ENCODE data around the gene CEP250. TPM values are rescaled to one million over a fixed set of nuclear protein-coding genes. Genes with fewer than 3 reads are reported as not detected.

CEP250 gene
- total and polyA plus RNA-seq, 5 donors = 11.0 to 22.0 (median 17.9) TPM

DNA sequence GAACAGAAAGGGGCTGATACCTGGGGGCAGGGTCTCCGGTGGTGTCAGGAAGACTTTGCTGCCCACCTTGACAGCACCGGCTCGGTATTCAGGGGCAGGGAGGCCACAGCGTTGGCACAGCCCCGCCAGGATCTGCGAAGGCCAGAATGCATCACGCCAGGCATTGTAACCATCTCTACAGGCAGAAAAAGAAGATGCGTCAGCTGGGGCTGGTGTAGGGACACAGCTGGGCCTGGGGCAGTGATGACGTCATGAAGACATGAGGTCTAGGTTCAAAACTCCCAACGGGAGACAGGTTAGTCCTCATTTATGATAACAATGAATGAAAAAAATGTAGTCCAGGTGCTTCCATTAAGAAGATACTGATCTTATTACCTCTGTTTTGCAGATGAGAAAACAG, 108.4 kb downstream of the CEP250 start:
- H3K27ac ChIP-seq (ENCODE audit: low read length) = no peak overlapping the region
- no peak overlapping the region for H3K4me3 ChIP-seq (ENCODE audit: low read length)
- no peaks in the 10 kb centered on the region for H3K4me1 ChIP-seq (ENCODE audit: control insufficient read depth, insufficient read depth, low read length)
- DNase-seq (no peak), ATAC-seq (no peak)
- intact Hi-C loops (cut with DNase I) = no loop called here
- no peaks in the 10 kb centered on the region for H3K9me3 ChIP-seq (ENCODE audit: control insufficient read depth, low read length)
- no peaks in the 10 kb centered on the region for H3K27me3 ChIP-seq (ENCODE audit: control insufficient read depth, insufficient read depth)
- 87% methylated on average over 10 of the region's 10 CpGs for WGBS

DNA sequence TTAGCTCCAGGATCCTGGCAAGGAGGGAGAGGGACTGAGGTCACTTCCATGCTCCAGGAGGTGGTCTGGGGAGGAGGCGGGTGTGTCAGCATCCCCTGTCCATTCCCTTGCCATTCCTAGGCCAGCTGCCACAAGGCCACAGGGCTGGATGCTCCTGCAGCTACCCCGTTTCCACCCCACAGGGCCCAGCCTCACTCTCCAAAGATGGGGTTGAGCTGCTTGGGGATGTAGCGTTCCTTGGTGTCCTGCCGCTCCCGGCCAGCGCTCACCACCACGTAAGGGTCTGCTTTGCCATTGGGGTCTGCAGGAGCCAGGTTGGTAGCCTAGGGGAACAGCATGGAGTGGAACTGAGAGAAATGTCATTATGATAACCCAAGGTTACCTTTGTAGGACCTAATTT, 109.5 kb downstream of the CEP250 start:
- no peak for ATAC-seq
- no peaks in the 10 kb centered on the region for H3K27me3 ChIP-seq (ENCODE audit: control insufficient read depth, insufficient read depth)
- intact Hi-C loops (cut with DNase I) = no loop called here
- no peak for DNase-seq
- no peak overlapping the region for H3K4me3 ChIP-seq (ENCODE audit: low read length)
- no peak overlapping the region for H3K27ac ChIP-seq (ENCODE audit: low read length)
- H3K4me1 ChIP-seq (ENCODE audit: control insufficient read depth, insufficient read depth, low read length) = no peaks in the 10 kb centered on the region
- 93% methylated on average over 7 of the region's 7 CpGs for WGBS
- H3K9me3 ChIP-seq (ENCODE audit: control insufficient read depth, low read length) = no peaks in the 10 kb centered on the region

DNA sequence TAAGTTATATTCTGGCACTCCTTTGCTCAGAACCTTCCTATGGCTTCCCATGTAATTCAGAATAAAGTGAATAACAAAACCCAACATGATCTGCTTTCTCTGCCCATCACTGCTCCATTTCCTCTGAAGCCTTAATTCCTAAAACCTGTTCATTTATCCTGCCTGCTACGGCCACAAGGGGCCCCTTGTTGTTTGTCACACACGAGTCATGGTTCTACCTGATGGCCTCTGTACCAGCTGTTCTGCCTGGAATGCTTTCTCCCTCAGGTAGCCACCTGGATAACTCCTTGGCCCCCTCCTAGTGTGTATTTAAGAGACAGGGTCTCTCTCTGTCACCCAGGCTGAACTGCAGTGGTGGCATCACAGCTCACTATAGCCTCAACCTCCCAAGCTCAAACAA, 113.2 kb downstream of the CEP250 start:
- DNase-seq = no peak
- ATAC-seq = no peak
- WGBS = 24% methylated on average over 2 of the region's 2 CpGs
- H3K27ac ChIP-seq (ENCODE audit: low read length) = no peak overlapping the region
- no peaks in the 10 kb centered on the region for H3K4me1 ChIP-seq (ENCODE audit: control insufficient read depth, insufficient read depth, low read length)
- no peak overlapping the region for H3K4me3 ChIP-seq (ENCODE audit: low read length)
- H3K9me3 ChIP-seq (ENCODE audit: control insufficient read depth, low read length) = no peaks in the 10 kb centered on the region
- H3K27me3 ChIP-seq (ENCODE audit: control insufficient read depth, insufficient read depth) = no peaks in the 10 kb centered on the region
- intact Hi-C loops (cut with DNase I) = no loop called here

Small RNAs within 50 kb of the gene (microRNA-seq; reads per million reads assigned to microRNA genes)
- 0 reads per million in 2 donors for gene MIR1289-1

Other genes with a start within 250 kb of the CEP250 start
- gene MMP24, start 228.9 kb upstream of the CEP250 start, total RNA-seq = under 1 TPM; 0.39 to 0.48 (median 0.44) TPM
- 0.27 TPM for gene MMP24, start 228.9 kb upstream of the CEP250 start, polyA plus RNA-seq
- gene MMP24OS, start 177.5 kb upstream of the CEP250 start, total RNA-seq = 10 to 100 TPM; 45.1 to 65.0 (median 48.6) TPM
- 47.1 TPM for gene MMP24OS, start 177.5 kb upstream of the CEP250 start, polyA plus RNA-seq
- gene EIF6, start 170.8 kb upstream of the CEP250 start, total RNA-seq = 10 to 100 TPM; 36.2 to 57.3 (median 41.4) TPM
- gene EIF6, start 170.8 kb upstream of the CEP250 start, polyA plus RNA-seq = 37.7 TPM
- gene FAM83C, start 163.2 kb upstream of the CEP250 start, total RNA-seq = not detected
- not detected for gene FAM83C, start 163.2 kb upstream of the CEP250 start, polyA plus RNA-seq
- 100 to 1,000 TPM in 1 of 4 donors, 10 to 100 TPM in 3; 79.0 to 127 (median 84.3) TPM for gene UQCC1, start 43.6 kb upstream of the CEP250 start, total RNA-seq
- 67.2 TPM for gene UQCC1, start 43.6 kb upstream of the CEP250 start, polyA plus RNA-seq
- under 1 TPM in 3 of 4 donors, not detected in 1; 0.09 to 0.17 (median 0.11) TPM for gene GDF5, start 17.4 kb upstream of the CEP250 start, total RNA-seq
- 0.05 TPM for gene GDF5, start 17.4 kb upstream of the CEP250 start, polyA plus RNA-seq
- not detected for gene C20orf173, start 74.1 kb downstream of the CEP250 start, total RNA-seq
- gene C20orf173, start 74.1 kb downstream of the CEP250 start, polyA plus RNA-seq = not detected
- 100 to 1,000 TPM; 129 to 138 (median 133) TPM for gene ERGIC3, start 86.5 kb downstream of the CEP250 start, total RNA-seq
- gene ERGIC3, start 86.5 kb downstream of the CEP250 start, polyA plus RNA-seq = 83.7 TPM
- 1 to 10 TPM; 3.7 to 5.0 (median 4.4) TPM for gene SPAG4, start 160.2 kb downstream of the CEP250 start, total RNA-seq
- gene SPAG4, start 160.2 kb downstream of the CEP250 start, polyA plus RNA-seq = 6.7 TPM
- 10 to 100 TPM; 67.5 to 82.7 (median 77.9) TPM for gene CPNE1, start 209.3 kb downstream of the CEP250 start, total RNA-seq
- 63.2 TPM for gene CPNE1, start 209.3 kb downstream of the CEP250 start, polyA plus RNA-seq
- 10 to 100 TPM; 46.1 to 59.1 (median 53.6) TPM for gene RBM12, start 209.3 kb downstream of the CEP250 start, total RNA-seq
- 8.7 TPM for gene RBM12, start 209.3 kb downstream of the CEP250 start, polyA plus RNA-seq
- 10 to 100 TPM; 29.2 to 41.7 (median 35.2) TPM for gene NFS1, start 243.8 kb downstream of the CEP250 start, total RNA-seq
- 36.5 TPM for gene NFS1, start 243.8 kb downstream of the CEP250 start, polyA plus RNA-seq
- 100 to 1,000 TPM; 156 to 187 (median 168) TPM for gene ROMO1, start 243.8 kb downstream of the CEP250 start, total RNA-seq
- 379 TPM for gene ROMO1, start 243.8 kb downstream of the CEP250 start, polyA plus RNA-seq

Measured in right cardiac atrium (tissue), 5 donors.